MM.1S (cell line): Measurements from ENCODE around the gene ERCC1.

Source experiments
- CTCF ChIP-seq: fragments of 300-600 bp; sonication (generic); IDR thresholded peaks from 2 replicates; pipeline ENCODE4 v1.5.1; 2016; ENCODE audit warnings: antibody characterized with exemption, low read length, mixed read lengths
- EZH2 ChIP-seq: fragments of 300-600 bp; sonication (generic); optimal IDR thresholded peaks from 2 replicates; pipeline ENCODE3; 2017; ENCODE audit warnings: low read depth, mild to moderate bottlenecking, antibody characterized with exemption, low read length, mixed read lengths
- EZH2phosphoT487 ChIP-seq: fragments of 300-600 bp; sonication (generic); IDR thresholded peaks from 2 replicates; pipeline ENCODE4 v1.6.1; 2018; ENCODE audit warnings: antibody characterized with exemption, low read length

- TF ChIP-seq CTCF (no peak), EZH2 (no peak), EZH2phosphoT487 (no peak)
Measured at GRCh38 chr19:45408121-45408520, 15.6 kb downstream of the ERCC1 start.
